Measurements from ENCODE around the gene INSIG2.

The INSIG2 gene

GRCh38 chr2:118098307-118099030 lies 10.2 kb downstream of the INSIG2 start:
- DNase-seq (ENCODE audit: low read depth in 1 of 2, low spot score in 1 of 2) = no peak

- DNase-seq (ENCODE audit: low read depth in 1 of 2, low spot score in 1 of 2) = no peak
These were observed 14.3 kb downstream of the INSIG2 start for GRCh38 chr2:118102433-118103082.

GRCh38 chr2:118103951-118104940 lies 16.0 kb downstream of the INSIG2 start:
- DNase-seq (ENCODE audit: low read depth in 1 of 2, low spot score in 1 of 2) = no peak

- no peak for DNase-seq (ENCODE audit: low read depth in 1 of 2, low spot score in 1 of 2)
These were observed 17.2 kb downstream of the INSIG2 start for GRCh38 chr2:118105497-118105896.

GRCh38 chr2:118106926-118107325 lies 18.7 kb downstream of the INSIG2 start:
- no peak for DNase-seq (ENCODE audit: low read depth in 1 of 2, low spot score in 1 of 2)

- DNase-seq (ENCODE audit: low read depth in 1 of 2, low spot score in 1 of 2) = no peak
These were observed 22.0 kb downstream of the INSIG2 start for GRCh38 chr2:118110310-118110709.

- no peak for DNase-seq (ENCODE audit: low read depth in 1 of 2, low spot score in 1 of 2)
These were observed 22.7 kb downstream of the INSIG2 start for GRCh38 chr2:118110991-118111390.

GRCh38 chr2:118112771-118113334 lies 24.6 kb downstream of the INSIG2 start:
- no peak for DNase-seq (ENCODE audit: low read depth in 1 of 2, low spot score in 1 of 2)

DNA sequence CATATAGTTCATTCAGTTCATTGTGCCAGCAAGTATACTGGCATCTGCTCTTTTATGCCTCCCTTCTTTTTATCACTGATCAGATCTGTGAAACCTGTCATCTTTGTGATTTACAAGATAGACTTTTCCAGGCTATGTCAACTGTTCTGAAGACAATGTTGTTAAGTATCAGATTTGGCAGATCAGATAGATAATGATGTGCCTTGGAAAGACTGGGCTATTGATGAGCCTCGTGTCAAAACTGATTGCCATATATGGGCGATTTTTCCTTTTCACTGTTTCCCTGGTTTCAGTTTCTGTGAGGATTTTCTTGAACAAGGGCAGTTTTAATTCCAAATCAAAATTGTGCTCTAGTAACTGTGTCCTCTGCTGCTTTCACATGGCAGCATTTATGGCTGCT lies 26.6 kb downstream of the INSIG2 start:
- DNase-seq (ENCODE audit: low read depth in 1 of 2, low spot score in 1 of 2) = no peak

DNA sequence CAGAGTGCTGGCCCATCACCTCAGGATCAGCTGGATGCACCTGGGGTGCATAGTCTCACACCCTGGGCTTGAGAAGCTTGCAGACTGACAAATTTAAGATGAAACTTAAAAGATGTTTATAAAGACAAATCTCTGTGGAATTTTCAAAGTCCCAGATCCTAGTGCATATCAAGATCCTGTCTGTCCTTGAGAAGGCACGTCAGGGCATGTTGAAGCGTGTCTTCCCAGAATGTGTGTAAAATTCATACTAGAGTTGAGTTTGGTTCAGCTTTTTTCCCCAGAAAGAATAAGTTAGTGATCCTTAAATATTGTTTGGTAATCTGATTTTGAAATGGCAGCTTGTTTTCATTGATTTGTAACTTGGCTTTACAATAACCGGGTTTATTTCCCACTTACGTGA lies 27.5 kb downstream of the INSIG2 start:
- DNase-seq (ENCODE audit: low read depth in 1 of 2, low spot score in 1 of 2) = no peak

GRCh38 chr2:118118479-118118878 lies 30.2 kb downstream of the INSIG2 start:
- no peak for DNase-seq (ENCODE audit: low read depth in 1 of 2, low spot score in 1 of 2)

DNA sequence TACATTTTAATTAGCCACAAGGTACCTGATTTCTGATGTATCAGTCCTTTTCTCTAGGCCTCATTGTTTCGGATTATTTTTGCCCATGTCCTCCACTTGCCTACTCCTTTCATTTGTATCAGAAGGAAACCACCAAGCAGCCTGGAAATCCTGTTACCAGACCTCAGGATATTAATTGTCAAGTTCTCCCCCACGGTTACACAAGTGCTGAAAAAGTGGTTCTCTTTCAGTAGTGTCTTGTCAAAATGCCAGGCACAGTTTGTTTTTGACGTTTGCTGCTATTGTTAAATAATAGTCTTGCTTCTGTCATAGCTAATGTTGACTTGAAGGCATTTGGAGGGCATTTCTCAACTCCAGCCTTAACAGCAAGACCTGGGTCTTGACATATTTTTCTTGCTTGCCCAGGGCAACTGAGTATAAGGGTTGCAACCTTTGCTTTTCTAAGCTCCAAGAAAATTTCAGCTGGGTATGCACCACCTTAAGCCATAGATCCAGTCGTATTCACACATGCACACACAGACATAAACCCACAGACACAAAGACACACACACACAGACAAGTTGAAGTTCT lies 31.0 kb downstream of the INSIG2 start:
- DNase-seq (ENCODE audit: low read depth in 1 of 2, low spot score in 1 of 2) = no peak

GRCh38 chr2:118119761-118120400 lies 31.6 kb downstream of the INSIG2 start:
- no peak for DNase-seq (ENCODE audit: low read depth in 1 of 2, low spot score in 1 of 2)

DNA sequence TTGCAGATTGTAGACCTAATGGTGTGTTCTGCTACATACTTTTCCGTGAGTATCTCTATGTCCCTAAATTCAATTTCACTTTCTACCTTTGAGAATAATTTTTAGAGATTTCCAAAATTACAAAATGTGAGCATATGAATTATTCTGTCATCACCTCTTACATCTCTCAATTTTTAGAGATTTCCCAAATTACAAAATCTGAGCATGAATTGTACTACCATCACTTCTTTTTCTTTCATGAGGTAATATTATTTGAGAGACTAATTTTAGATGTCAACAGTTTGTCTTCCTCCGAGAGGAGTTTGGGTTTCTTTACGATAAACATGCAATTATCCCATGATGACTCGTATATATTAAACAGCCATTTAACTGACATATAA lies 32.1 kb downstream of the INSIG2 start:
- DNase-seq (ENCODE audit: low read depth in 1 of 2, low spot score in 1 of 2) = no peak

DNA sequence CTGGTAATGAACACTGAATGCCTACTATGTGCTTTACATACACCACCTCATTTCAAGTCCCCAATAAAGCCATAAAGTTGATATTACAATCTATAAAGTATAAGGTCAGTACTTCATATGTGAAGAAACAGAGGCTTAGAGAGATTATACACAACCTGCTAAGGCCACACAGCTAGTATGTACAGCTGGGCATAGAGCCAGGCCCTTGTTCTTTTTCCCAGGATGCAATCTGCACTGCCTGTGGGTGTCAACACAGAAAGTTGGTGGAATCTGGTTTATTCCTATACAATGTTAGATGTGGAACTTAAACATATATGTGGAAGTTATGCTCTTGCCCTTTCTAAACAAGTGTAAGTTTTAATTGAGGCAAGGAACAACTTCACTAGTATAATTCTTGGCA lies 32.8 kb downstream of the INSIG2 start:
- no peak for DNase-seq (ENCODE audit: low read depth in 1 of 2, low spot score in 1 of 2)

DNA sequence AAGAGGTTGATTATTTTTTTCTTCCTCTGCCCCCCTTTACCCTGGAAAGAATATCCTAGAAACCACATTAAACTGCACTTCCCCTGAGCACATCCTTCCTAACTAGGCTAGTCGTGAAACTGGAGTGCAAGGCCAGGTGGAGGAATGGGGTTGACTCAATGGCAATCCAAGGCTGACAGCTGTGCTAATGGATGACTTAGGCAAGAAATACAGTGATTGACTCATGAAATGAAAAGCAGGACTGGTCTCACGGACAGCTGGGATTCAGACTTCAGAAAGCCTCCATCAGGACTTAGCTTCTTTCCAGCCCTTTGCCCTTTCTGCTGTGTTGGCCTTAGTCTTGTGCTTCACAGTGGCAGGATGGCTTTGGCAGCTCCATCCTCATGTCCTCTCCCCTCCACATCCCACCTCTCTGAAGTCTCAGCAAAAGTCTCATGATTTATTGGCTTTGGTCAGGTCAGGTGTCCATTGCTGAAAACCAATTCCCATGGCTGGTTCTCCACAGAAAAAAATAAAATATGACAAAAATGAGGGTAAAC lies 33.8 kb downstream of the INSIG2 start:
- no peak for DNase-seq (ENCODE audit: low read depth in 1 of 2, low spot score in 1 of 2)

- DNase-seq (ENCODE audit: low read depth in 1 of 2, low spot score in 1 of 2) = no peak
These were observed 34.5 kb downstream of the INSIG2 start for GRCh38 chr2:118122594-118123281.

DNA sequence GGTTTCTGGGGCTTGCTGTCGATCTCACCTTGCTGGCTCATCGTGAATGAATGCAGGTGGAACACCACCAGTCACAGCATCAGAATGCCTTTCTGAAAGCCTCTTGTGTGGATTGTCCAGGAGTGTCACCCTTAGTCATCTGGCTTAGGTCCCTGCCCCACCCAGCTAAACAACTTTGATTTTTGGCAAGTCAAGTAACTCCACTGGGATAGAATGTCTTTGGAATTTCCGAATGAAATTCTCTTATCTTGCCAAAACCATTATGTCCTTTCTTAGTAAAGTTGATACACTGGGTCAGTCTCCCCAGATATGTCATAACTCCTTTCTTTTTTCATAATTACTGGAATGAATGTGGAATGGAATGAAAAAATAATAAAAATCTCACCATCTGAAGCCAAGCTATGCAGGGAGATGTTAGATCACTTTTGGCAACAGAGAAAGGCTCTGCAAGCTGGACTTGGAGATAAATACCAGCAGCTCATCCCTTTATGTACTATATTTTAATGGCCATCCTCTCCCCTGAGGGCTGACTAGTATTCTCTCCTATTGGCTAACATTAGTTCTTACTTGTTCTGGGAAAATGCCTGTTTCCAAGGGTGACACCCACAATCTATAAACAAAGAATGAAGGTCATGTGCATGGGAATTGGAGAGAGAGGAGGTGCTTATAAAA lies 35.4 kb downstream of the INSIG2 start:
- DNase-seq (ENCODE audit: low read depth in 1 of 2, low spot score in 1 of 2) = no peak

GRCh38 chr2:118124288-118124891 lies 36.1 kb downstream of the INSIG2 start:
- DNase-seq (ENCODE audit: low read depth in 1 of 2, low spot score in 1 of 2) = no peak

Measured in stimulated activated CD4-positive, alpha-beta T cell treated with anti-CD3 and anti-CD28 coated beads, Interleukin-15, amount 100 ng/mL, for 1 hour (primary cell).